NCI-H345 (cell line): ENCODE results near the gene XRCC4.

Source experiments
- DNase-seq: peaks from one replicate; lab custom pipeline; 2025; lab: John Stamatoyannopoulos, UW

XRCC4 gene

DNA sequence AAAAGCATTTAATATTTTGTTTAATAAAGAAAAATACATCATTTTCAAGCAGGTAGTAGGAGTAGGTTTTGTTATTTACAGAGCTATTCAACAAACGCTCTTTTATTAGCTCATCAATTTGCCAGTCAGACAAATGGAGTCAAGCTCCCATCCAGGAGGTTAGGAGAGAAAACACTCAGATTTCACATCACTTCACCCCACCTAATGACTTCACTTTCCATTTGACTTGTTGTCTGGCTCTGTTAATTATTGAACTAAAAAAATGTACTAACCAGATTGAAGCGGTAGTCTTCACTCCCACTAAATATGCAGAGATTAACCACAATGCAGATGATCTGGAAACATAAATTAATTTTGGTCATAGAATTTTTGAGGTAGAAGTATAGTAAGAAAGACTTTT lies 200.6 kb downstream of the XRCC4 start:
- DNase-seq: no peak

DNA sequence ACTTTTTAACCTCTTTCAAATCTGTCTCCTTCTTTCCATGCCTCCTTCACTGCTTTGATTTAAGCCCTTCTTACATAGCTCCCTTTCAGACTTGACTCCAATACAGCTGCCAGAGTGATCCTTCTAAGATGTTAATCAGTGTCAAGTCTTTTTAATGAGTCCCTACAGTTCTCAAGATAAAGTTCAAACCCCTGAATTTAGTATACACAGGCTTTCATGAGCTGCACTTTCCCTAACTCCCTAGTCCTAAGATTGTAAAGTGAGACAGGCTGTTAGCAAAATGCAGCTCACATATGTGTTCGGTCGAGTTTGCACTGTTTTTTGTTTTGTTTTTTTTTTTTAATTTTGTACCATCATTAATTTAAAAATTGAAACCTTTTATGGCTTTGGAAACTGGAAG lies 203.8 kb downstream of the XRCC4 start:
- DNase-seq: no peak

DNA sequence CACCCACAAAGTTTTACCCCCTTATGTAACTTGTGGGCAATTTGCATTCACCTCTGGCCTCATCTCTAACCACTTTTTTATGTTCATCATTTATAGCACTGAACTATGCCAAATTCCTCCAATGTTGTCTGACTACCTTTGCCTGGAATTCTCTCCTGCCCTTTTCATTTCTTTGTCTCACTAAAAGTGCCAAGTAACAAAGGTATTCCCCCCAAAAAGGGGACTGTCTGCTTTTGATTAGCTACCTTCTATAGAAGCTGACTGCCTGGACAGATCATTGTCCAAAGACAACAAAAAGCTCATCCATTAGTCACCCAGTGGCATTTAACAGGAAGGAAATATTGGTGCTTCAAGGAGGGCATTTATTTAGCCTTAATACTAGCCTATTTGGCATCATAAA lies 204.3 kb downstream of the XRCC4 start:
- DNase-seq: no peak

GRCh38 chr5:83283761-83284160 lies 206.4 kb downstream of the XRCC4 start:
- no peak for DNase-seq

GRCh38 chr5:83285661-83286398 lies 208.5 kb downstream of the XRCC4 start:
- no peak for DNase-seq

- DNase-seq: no peak
Measured at GRCh38 chr5:83294246-83294645, 216.9 kb downstream of the XRCC4 start.

GRCh38 chr5:83299353-83299752 lies 222.0 kb downstream of the XRCC4 start:
- DNase-seq: no peak

DNA sequence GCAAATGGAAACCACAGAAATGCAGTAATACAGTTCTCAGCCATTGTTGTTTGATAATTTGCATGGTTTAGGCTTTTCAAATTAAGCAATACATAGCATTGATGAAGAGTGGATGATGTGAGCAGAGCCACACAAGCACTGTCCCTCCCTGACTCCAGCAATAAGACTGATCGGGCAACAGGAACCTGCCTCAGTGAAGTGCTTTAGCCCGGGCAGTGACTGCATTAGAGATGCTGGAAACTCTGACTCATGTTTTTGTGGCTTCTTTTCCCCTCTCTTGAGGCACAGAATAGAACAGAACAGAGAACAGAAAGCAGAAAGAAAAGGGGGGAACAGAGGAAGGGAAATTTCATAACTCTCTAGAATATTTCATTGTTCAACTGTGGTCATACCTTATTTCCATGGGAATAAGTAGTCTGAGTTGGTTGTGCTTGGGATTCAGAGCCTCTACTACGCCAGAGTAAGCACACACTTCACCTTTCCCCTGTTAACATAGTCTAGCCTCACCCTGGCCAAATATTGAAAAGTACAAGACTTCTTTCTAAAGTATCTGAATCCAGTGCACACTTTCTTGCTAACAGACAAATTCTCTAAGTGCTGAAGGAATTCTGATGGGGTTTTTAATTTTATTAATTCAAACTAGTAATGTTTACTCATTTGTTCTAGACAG lies 229.4 kb downstream of the XRCC4 start:
- no peak for DNase-seq

DNA sequence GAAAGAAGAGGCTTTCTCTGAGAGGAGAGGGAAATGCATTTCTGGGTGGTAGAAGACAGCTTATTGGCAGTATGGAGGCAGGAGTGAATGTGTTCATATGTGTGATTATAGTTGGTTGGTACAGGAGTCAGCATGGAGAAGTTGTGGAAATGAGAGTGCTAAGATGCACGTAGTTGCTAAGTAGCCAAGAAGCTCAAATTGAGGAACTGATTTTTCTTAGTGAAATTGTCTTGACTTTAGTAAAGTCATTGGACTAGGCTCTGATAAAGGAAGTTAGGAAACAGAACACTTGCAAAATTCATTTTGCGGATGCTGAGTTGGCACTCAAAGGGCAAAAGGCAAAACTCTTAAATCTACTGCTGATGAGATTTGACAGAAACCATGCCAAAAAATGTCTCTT lies 235.3 kb downstream of the XRCC4 start:
- DNase-seq: no peak

- DNase-seq: no peak
Measured at GRCh38 chr5:83313436-83313835, 236.1 kb downstream of the XRCC4 start.

- DNase-seq: no peak
Measured at GRCh38 chr5:83321483-83322055, 244.2 kb downstream of the XRCC4 start.

DNA sequence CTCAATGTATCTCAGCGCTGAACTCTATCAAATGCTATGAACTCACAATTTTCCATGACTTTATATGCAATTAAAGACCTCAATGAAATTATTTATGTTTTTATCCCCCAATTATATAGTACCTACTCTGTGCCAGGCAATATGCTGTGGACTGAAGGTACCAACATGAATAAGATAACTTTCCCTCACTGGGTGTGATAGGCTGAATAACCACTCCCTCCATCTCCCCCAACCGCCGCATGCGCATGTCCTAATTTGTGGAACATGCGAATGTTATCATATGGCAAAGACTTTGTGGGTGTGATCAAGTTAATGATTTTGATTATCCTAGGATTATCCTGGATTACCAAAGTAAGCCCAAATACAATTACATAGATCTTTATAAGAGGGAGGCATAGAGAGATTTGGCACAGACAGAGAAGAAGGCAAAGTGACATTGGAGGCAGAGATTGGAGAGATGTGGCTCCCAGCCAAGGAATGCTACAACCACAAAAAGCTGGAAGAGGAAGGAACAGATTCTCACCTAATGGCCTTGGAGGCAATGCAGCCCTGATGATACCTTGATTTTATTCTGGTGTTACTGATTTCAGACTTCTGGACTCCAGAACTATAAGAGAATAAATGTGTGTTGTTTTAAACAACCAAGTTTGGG lies 245.1 kb downstream of the XRCC4 start:
- DNase-seq: no peak

- no peak for DNase-seq
Measured at GRCh38 chr5:83323557-83324180, 246.3 kb downstream of the XRCC4 start.

GRCh38 chr5:83331842-83332241 lies 254.5 kb downstream of the XRCC4 start:
- DNase-seq: no peak

- DNase-seq: no peak
Measured at GRCh38 chr5:83337453-83338035, 260.2 kb downstream of the XRCC4 start.

- no peak for DNase-seq
Measured at GRCh38 chr5:83340511-83340918, 263.2 kb downstream of the XRCC4 start.

DNA sequence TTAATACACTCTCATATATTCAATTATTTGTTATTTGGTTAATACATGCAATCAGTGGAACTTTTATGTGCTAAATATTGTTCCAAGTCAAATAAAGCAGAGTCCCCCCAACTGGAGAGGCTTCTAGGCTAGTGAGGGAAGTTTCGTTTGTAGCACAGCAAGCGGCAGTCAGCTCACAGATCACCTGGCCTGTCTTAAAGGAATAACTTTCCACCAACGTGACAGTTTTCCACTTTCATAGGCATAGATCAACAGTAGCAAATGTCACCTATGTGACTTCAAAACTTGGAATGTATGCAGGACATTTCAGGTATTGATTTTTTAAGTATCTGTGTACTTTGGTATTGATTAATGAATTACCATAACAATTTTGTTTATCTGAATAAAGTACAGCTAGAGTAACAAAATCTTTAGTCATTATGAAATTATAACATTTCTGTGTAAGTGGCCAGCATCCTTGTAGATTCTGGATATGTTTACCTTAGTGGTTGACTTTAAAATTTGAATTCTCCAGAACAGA lies 264.5 kb downstream of the XRCC4 start:
- DNase-seq: no peak

GRCh38 chr5:83342465-83342864 lies 265.1 kb downstream of the XRCC4 start:
- no peak for DNase-seq

- no peak for DNase-seq
Measured at GRCh38 chr5:83343299-83343698, 266.0 kb downstream of the XRCC4 start.

- DNase-seq: no peak
Measured at GRCh38 chr5:83345423-83345822, 268.1 kb downstream of the XRCC4 start.

DNA sequence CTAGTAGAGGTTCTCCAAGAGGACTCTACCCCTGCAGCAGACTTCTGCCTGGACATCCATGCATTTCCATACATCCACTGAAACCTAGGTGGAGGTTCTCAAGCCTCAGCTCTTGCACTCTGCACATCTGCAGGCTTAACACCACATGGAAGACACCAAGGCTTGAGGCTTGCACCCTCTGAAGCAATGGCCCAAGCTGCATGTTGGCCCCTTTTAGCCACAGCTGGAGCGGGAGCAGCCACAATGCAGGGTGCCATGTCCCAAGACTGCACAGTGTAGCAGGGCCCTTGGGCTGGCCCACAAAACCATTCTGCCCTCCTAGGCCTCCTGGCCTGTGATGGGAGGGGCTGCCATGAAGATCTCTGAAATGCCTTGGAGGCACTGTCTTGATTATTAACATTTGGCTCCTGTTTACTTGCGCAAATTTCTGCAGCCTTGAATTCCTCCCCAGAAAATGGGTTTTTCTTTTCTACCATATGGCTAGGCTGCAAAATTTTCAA lies 271.0 kb downstream of the XRCC4 start:
- no peak for DNase-seq

DNA sequence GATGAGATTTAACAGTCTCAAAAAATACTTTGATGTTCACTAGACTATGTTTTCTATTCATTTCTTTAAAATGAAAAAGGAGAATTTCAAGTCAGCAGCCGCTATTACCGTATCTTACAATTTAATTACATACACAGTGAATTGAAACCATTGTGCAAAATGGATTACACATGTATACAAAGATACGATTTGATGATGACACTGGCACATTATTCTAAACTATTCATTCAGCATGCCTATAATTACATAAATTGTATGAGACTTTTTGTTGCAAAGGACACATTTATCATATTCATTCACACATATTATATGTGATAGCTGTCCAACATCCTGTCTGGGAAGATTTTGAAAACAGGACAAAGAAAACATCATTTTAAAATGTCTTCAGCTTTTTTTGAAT lies 275.9 kb downstream of the XRCC4 start:
- DNase-seq: no peak
